ENCODE results near the gene CLRN3. TPM values are rescaled to one million over a fixed set of nuclear protein-coding genes. Genes with fewer than 3 reads are reported as not detected.
A peak's percentile ranks its signal among the peaks of the same experiment; 100 is the strongest.

CLRN3 gene
- total RNA-seq, 2 donors from 2014 or later, result not detected

DNA sequence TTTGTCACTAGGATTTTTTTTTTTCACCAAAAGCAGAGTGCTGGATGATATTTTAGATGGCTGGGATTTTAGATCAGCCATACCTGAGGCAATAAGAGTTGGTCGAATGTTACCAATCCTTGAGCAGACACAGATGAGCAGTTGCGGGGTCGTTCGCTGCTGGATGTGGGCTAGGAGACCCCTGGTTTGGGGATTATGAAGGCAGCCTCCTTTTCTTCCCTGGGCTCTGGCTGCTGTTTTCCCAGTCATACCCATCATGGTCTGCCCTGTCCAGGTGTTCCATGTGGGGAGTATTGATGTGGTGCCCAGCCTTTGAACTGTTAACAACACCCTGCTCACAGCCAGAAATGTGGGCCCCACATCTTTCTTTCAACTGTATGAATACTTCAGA lies 19.1 kb upstream of the CLRN3 start:
- Mint-ChIP-seq H3K9me3 (no peaks in the 10 kb centered on the region), H3K27ac (no peak overlapping the region), H3K4me3 (no peak overlapping the region), H3K4me1 (peaks cover 6% of the 10 kb centered on the region), H3K27me3 (ENCODE audit: insufficient read depth) (peaks cover 35% of the 10 kb centered on the region), H3K36me3 (ENCODE audit: low read depth) (no peaks in the 10 kb centered on the region)
- DNase-seq, result no peak
- H3K36me3 ChIP-seq (ENCODE audit: control insufficient read depth, insufficient read depth, low read length), result no peaks in the 10 kb centered on the region
- 80 to 95% methylated on average over 2 to 4 of the region's 4 CpGs for WGBS, 2 experiments (ENCODE audit: insufficient coverage in 1 of 2, insufficient read length in 1 of 2)
- H3K9ac ChIP-seq (ENCODE audit: extremely low read depth, low read length, poor library complexity, severe bottlenecking), result no peak overlapping the region
- TF ChIP-seq, protein P1, sequence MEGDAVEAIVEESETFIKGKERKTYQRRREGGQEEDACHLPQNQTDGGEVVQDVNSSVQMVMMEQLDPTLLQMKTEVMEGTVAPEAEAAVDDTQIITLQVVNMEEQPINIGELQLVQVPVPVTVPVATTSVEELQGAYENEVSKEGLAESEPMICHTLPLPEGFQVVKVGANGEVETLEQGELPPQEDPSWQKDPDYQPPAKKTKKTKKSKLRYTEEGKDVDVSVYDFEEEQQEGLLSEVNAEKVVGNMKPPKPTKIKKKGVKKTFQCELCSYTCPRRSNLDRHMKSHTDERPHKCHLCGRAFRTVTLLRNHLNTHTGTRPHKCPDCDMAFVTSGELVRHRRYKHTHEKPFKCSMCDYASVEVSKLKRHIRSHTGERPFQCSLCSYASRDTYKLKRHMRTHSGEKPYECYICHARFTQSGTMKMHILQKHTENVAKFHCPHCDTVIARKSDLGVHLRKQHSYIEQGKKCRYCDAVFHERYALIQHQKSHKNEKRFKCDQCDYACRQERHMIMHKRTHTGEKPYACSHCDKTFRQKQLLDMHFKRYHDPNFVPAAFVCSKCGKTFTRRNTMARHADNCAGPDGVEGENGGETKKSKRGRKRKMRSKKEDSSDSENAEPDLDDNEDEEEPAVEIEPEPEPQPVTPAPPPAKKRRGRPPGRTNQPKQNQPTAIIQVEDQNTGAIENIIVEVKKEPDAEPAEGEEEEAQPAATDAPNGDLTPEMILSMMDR (conservative IDR thresholded peaks at IDR 0.05), result no peak
- peaks cover 36% of the 10 kb centered on the region for H3K27me3 ChIP-seq (ENCODE audit: control insufficient read depth, insufficient read depth, low read length, poor library complexity, severe bottlenecking)
- no peaks in the 10 kb centered on the region for H3K9me3 ChIP-seq (ENCODE audit: control insufficient read depth, low read length)
- H3K4me3 ChIP-seq (ENCODE audit: low read length), result no peak overlapping the region
- no peak overlapping the region for H3K27ac ChIP-seq (ENCODE audit: low read depth, low read length)
- H3K4me1 ChIP-seq (ENCODE audit: control insufficient read depth, insufficient read depth, low read length), result no peaks in the 10 kb centered on the region

DNA sequence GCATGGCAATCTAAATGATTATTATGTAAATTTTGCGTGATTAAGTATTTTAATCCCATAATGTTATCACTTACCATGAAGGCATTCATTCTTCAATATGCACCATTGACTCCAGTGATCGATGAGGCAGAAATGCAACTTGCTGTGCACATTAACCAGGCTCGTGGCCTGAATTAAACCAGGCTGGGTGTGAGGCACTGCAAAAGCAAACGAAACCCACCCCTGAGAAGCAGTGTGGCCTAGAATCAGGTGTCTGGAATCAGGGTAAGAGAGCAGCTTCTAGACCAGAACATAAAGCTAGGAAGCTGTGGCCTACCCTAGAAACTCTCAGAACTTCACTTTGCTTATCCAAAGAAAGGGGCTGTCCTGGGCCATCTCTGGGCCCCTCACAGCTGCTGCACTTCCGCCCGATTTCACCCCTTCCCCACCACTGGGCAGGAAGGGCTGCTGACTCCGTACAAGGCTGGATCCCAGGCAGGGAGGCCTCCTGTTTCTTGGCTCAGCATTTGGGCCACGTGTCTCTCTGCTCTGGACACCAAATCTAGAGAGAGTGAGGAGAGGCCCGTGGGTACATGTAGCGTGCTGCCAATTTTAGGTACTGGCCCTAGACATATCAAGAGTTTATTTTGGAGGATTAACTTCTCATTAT lies 18.6 kb upstream of the CLRN3 start:
- Histone ChIP-seq H3K4me1 (ENCODE audit: control insufficient read depth, insufficient read depth, low read length) (no peaks in the 10 kb centered on the region), H3K27me3 (ENCODE audit: control insufficient read depth, insufficient read depth, low read length, poor library complexity, severe bottlenecking) (peaks cover 36% of the 10 kb centered on the region), H3K9ac (ENCODE audit: extremely low read depth, low read length, poor library complexity, severe bottlenecking) (no peak overlapping the region), H3K4me3 (ENCODE audit: low read length) (no peak overlapping the region), H3K27ac (ENCODE audit: low read depth, low read length) (no peak overlapping the region), H3K36me3 (ENCODE audit: control insufficient read depth, insufficient read depth, low read length) (no peaks in the 10 kb centered on the region), H3K9me3 (ENCODE audit: control insufficient read depth, low read length) (no peaks in the 10 kb centered on the region)
- no peaks in the 10 kb centered on the region for H3K9me3 Mint-ChIP-seq
- TF ChIP-seq, protein P1 (conservative IDR thresholded peaks at IDR 0.05), result no peak
- H3K27ac Mint-ChIP-seq, result no peak overlapping the region
- WGBS, 2 experiments (ENCODE audit: insufficient coverage in 1 of 2, insufficient read length in 1 of 2), result 87 to 88% methylated on average over 5 to 9 of the region's 10 CpGs
- peak; percentile 31 for DNase-seq
- H3K4me3 Mint-ChIP-seq, result no peak overlapping the region
- H3K27me3 Mint-ChIP-seq (ENCODE audit: insufficient read depth), result peaks cover 37% of the 10 kb centered on the region
- H3K36me3 Mint-ChIP-seq (ENCODE audit: low read depth), result no peaks in the 10 kb centered on the region
- peaks cover 6% of the 10 kb centered on the region for H3K4me1 Mint-ChIP-seq

DNA sequence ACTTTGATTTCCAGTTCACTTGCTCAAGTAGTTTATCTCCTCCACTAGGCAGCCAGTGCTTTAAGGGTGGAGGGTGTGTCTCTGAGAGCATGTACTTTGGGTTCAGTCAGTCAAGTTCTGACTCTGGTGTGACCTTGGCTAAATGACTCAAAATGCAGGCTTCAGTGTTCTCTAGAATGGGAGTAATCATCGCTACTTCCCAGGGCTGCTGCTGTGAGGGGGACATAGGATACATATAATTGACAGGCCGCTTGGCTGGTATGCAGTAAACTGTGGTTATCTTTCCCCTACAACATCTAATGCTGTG lies 17.7 kb upstream of the CLRN3 start:
- 81 to 100% methylated on average over 2 of the region's 2 CpGs for WGBS, 2 experiments (ENCODE audit: insufficient coverage in 1 of 2, insufficient read length in 1 of 2)
- Mint-ChIP-seq H3K27me3 (ENCODE audit: insufficient read depth) (peaks cover 40% of the 10 kb centered on the region), H3K4me1 (peaks cover 6% of the 10 kb centered on the region), H3K36me3 (ENCODE audit: low read depth) (no peaks in the 10 kb centered on the region), H3K27ac (no peak overlapping the region), H3K9me3 (no peaks in the 10 kb centered on the region), H3K4me3 (no peak overlapping the region)
- TF ChIP-seq, protein P1 (conservative IDR thresholded peaks at IDR 0.05), result no peak
- no peaks in the 10 kb centered on the region for H3K9me3 ChIP-seq (ENCODE audit: control insufficient read depth, low read length)
- H3K27ac ChIP-seq (ENCODE audit: low read depth, low read length), result no peak overlapping the region
- DNase-seq, result no peak
- no peaks in the 10 kb centered on the region for H3K4me1 ChIP-seq (ENCODE audit: control insufficient read depth, insufficient read depth, low read length)
- H3K4me3 ChIP-seq (ENCODE audit: low read length), result no peak overlapping the region
- H3K27me3 ChIP-seq (ENCODE audit: control insufficient read depth, insufficient read depth, low read length, poor library complexity, severe bottlenecking), result peaks cover 38% of the 10 kb centered on the region
- H3K36me3 ChIP-seq (ENCODE audit: control insufficient read depth, insufficient read depth, low read length), result no peaks in the 10 kb centered on the region
- no peak overlapping the region for H3K9ac ChIP-seq (ENCODE audit: extremely low read depth, low read length, poor library complexity, severe bottlenecking)
